Progenitor cell of endocrine pancreas (in vitro differentiated cells): Measurements from ENCODE around the gene GOLGA8B. TPM values are rescaled to one million over a fixed set of nuclear protein-coding genes. Genes with fewer than 3 reads are reported as not detected.
"Not testable (repeated sequence)": the region's sequence is repeated elsewhere in the genome, so short reads cannot be mapped to it uniquely, and the experiment has no call there.

ENCODE experiments used
- DNase-seq: peaks from one replicate; pipeline ENCODE4 v3.0.0; 2021; ENCODE audit warnings: low spot score; ENCODE audit not compliant: unreplicated experiment
- H3K27ac Mint-ChIP-seq: 2 replicates; pipeline ENCODE4 v1.8.0; 2021; ENCODE audit warnings: mild to moderate bottlenecking, moderate library complexity, mixed read lengths
- H3K27me3 Mint-ChIP-seq: 2 replicates; pipeline ENCODE4 v1.8.0; 2021; ENCODE audit warnings: mixed read lengths
- H3K36me3 Mint-ChIP-seq: 2 replicates; pipeline ENCODE4 v1.8.0; 2022; ENCODE audit warnings: mixed read lengths; ENCODE audit not compliant: insufficient read depth
- H3K4me1 Mint-ChIP-seq: 2 replicates; pipeline ENCODE4 v1.8.0; 2021; ENCODE audit warnings: low read depth, mixed read lengths
- H3K4me3 Mint-ChIP-seq: 2 replicates; pipeline ENCODE4 v1.8.0; 2021; ENCODE audit warnings: low read depth, mild to moderate bottlenecking, moderate library complexity, mixed read lengths
- H3K9me3 Mint-ChIP-seq: 2 replicates; pipeline ENCODE4 v1.8.0; 2021; ENCODE audit warnings: low read depth, mixed read lengths
- total RNA-seq: library from RNA; stranded (reverse); gene quantifications from 2 replicates; pipeline ENCODE4 v1.2.1, GENCODE V29; 2021

Gene GOLGA8B
- total RNA-seq, 1 donor from 2014 or later = 104 TPM

- not testable (repeated sequence) for H3K4me1 Mint-ChIP-seq, H3K27ac Mint-ChIP-seq, H3K36me3 Mint-ChIP-seq, DNase-seq, H3K4me3 Mint-ChIP-seq, H3K9me3 Mint-ChIP-seq, H3K27me3 Mint-ChIP-seq
Measured at GRCh38 chr15:34554126-34554525, 29.3 kb downstream of the GOLGA8B start.

- H3K4me3 Mint-ChIP-seq, H3K36me3 Mint-ChIP-seq, H3K27me3 Mint-ChIP-seq: not testable (repeated sequence)
Measured at GRCh38 chr15:34550129-34550528, 33.3 kb downstream of the GOLGA8B start.

GRCh38 chr15:34549381-34549809 lies 34.1 kb downstream of the GOLGA8B start:
- not testable (repeated sequence) for H3K36me3 Mint-ChIP-seq, DNase-seq, H3K27ac Mint-ChIP-seq, H3K4me3 Mint-ChIP-seq, H3K27me3 Mint-ChIP-seq, H3K4me1 Mint-ChIP-seq, H3K9me3 Mint-ChIP-seq

More at GRCh38 chr15:34550129-34550528, 33.3 kb downstream of the GOLGA8B start:
- not testable (repeated sequence) for H3K9me3 Mint-ChIP-seq, DNase-seq, H3K27ac Mint-ChIP-seq, H3K4me1 Mint-ChIP-seq

GRCh38 chr15:34543860-34544649 lies 39.4 kb downstream of the GOLGA8B start:
- H3K27me3 Mint-ChIP-seq, H3K4me3 Mint-ChIP-seq, H3K4me1 Mint-ChIP-seq, DNase-seq, H3K36me3 Mint-ChIP-seq, H3K9me3 Mint-ChIP-seq, H3K27ac Mint-ChIP-seq: not testable (repeated sequence)

- H3K27me3 Mint-ChIP-seq, H3K4me1 Mint-ChIP-seq, H3K9me3 Mint-ChIP-seq, H3K36me3 Mint-ChIP-seq, H3K4me3 Mint-ChIP-seq, H3K27ac Mint-ChIP-seq, DNase-seq: not testable (repeated sequence)
Measured at GRCh38 chr15:34535857-34536256, 47.6 kb downstream of the GOLGA8B start.

Other genes with a start within 250 kb of the GOLGA8B start
- gene SLC12A6, start 245.9 kb downstream of the GOLGA8B start, total RNA-seq = 28.7 and 30.9 TPM in 2 replicates
- gene NOP10, start 240.5 kb downstream of the GOLGA8B start, total RNA-seq = 134 and 139 TPM in 2 replicates
- not detected in 2 replicates for gene NUTM1, start 240.3 kb downstream of the GOLGA8B start, total RNA-seq
- gene LPCAT4, start 216.5 kb downstream of the GOLGA8B start, total RNA-seq = 65.7 and 68.2 TPM in 2 replicates
- 160 and 161 TPM in 2 replicates for gene GOLGA8A, start 145.8 kb downstream of the GOLGA8B start, total RNA-seq
- gene GJD2, start 171.3 kb upstream of the GOLGA8B start, total RNA-seq = 0.27 and 0.38 TPM in 2 replicates
- gene ACTC1, start 211.9 kb upstream of the GOLGA8B start, total RNA-seq = 3.5 and 5.3 TPM in 2 replicates